Adipose tissue (tissue), 3 donors: ENCODE results near the gene HES6. TPM values are rescaled to one million over a fixed set of nuclear protein-coding genes. Genes with fewer than 3 reads are reported as not detected.

ENCODE experiments used
- H3K27ac ChIP-seq: one replicate; pipeline ENCODE4 v1.5.1; 2013; ENCODE audit warnings: low read depth, low read length
- WGBS, 3 donors: extraction: QIAGEN DNeasy Blood & Tissue Kit; methylation state at CpG; one replicate each; pipeline ENCODE4 v1.1.7; 2013; 5-methylcytosine and 5-hydroxymethylcytosine counted together
- polyA plus RNA-seq, 3 donors: library from polyadenylated mRNA; stranded (reverse); fragments of 200-250 nt; gene quantifications; one replicate each; pipeline ENCODE4 v1.2.3, GENCODE V29; 2013
- donor health status: healthy with polysubstance abuse.
- donor health status: Bipolar disorder and iron deficiency.
- donor health status: healthy.

HES6 gene
- polyA plus RNA-seq, 3 donors, result 2.9 to 24.4 (median 3.5) TPM

- WGBS, 3 donors, result 12 to 22% (median 14%) methylated on average over 45 to 71 of the region's 71 CpGs
- H3K27ac ChIP-seq, result no peak overlapping the region
These were observed 1.2 kb upstream of the HES6 start for GRCh38 chr2:238240757-238241711.

DNA sequence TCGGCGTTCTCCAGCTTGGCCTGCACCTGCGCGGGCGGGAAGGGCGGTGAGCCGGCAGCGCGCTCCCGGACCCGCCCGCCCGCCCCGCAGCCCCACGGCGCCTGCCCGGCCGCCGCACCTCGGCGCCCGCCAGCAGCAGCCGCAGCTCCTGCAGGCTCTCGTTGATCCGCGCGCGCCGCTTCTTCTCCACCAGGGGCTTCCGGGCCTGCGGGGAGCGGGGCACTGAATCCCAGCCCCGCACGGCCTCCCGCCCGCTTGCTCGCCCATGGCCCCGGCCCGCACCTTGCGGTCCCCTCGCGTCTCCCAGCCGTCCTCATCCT lies 335 bp downstream of the HES6 start:
- H3K27ac ChIP-seq, result no peak overlapping the region
- 0 to 1% (median 1%) methylated on average over 28 to 43 of the region's 43 CpGs for WGBS, 3 donors

DNA sequence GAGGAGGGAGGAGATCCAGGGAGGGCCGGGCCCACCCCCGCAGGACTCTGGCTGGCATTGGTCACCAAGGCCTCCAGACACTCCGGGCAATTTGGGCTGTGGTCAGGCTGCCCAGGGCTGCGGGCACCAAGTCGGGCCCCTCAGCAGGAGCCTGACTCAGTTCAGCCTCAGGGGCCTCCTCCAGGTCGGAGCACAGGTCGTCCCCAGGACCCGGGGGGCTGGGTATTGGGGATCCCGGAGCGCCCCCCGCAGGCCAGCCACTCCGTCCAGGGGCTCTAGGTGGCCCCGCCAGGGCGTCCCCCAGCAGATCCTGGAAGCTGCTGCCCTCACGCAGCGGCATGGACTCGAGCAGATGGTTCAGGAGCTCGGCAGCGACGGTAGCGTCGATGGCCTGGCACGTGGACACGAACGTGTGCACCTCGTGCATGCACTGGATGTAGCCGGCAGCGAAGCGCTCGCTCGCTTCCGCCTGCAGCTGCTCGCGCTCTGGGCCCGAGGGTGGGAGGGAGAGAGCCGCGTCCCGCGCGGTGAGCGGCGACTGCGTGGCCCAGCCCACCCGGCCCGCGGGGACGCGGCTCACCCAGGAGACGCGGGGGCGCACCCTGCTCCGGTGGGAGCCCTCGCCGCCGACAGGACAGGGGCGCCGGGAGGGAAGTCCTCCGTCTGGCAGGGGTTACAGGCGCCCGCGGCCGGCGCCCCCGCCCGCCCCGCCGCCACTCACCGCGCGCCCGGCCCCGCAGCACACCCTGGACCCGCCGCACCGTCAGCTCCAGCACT lies 884 bp downstream of the HES6 start:
- no peak overlapping the region for H3K27ac ChIP-seq
- WGBS, 3 donors, result 21 to 34% (median 31%) methylated on average over 33 to 75 of the region's 75 CpGs

- WGBS, 3 donors, result 83 to 90% (median 85%) methylated on average over 5 of the region's 5 CpGs
These were observed 1.5 kb downstream of the HES6 start for GRCh38 chr2:238238311-238238765.

GRCh38 chr2:238237431-238238135 lies 2.3 kb downstream of the HES6 start:
- no peak overlapping the region for H3K27ac ChIP-seq
- WGBS, 3 donors, result 77 to 87% (median 83%) methylated on average over 11 of the region's 11 CpGs

More at GRCh38 chr2:238238311-238238765, 1.5 kb downstream of the HES6 start:
- no peak overlapping the region for H3K27ac ChIP-seq

GRCh38 chr2:238236571-238236970 lies 3.3 kb downstream of the HES6 start:
- WGBS, 3 donors, result 71 to 91% (median 81%) methylated on average over 4 of the region's 4 CpGs
- H3K27ac ChIP-seq, result no peak overlapping the region

DNA sequence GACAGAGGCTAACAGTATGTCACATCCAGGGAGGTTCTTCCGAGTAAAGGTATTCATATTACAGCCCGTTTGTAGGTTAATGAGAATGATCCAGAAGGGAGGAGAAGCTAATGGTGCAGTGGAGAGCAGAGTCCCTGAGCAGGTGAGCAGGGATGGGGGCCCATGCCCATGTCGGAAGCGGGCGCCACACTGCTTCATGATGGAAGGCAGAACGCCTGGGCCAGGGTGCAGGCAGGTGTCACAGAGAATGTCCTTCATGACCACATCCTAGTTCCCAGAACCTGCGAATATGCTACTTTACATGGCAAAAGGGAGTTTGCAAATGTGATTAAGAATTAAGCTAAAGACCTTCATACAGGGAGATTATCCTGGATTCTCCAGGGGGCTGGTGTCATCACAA lies 4.0 kb downstream of the HES6 start:
- H3K27ac ChIP-seq, result no peak overlapping the region
- WGBS, 3 donors, result 90 to 93% (median 92%) methylated on average over 7 of the region's 7 CpGs

GRCh38 chr2:238235331-238235732 lies 4.5 kb downstream of the HES6 start:
- whole genome bisulfite sequencing, 3 donors, result 72 to 79% (median 75%) methylated on average over 11 of the region's 11 CpGs
- H3K27ac ChIP-seq, result no peak overlapping the region

DNA sequence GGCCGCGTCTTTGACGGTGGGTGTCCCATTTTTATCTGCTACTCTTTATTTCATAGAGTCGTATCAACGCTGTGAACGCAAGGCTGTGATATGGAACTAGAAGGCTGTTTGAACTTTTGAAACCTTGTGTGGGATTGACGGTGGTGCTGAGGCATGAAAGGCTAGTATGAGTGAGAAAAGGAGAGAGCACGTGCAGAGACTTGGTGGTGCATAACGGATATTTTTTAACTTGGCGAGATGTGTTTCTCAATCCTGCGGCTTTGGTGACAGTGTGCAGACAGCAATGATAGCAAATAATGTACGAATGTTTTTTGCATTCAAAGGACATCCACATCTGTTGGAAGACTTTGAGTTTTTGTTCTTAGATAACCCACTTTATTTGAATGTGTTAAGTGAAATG lies 6.2 kb downstream of the HES6 start:
- WGBS, 3 donors, result 83 to 87% (median 86%) methylated on average over 12 of the region's 12 CpGs

GRCh38 chr2:238231809-238232208 lies 8.0 kb downstream of the HES6 start:
- WGBS, 3 donors, result 54 to 64% (median 55%) methylated on average over 21 of the region's 21 CpGs
- no peak overlapping the region for H3K27ac ChIP-seq

More for the DNA sequence above, 6.2 kb downstream of the HES6 start:
- no peak overlapping the region for H3K27ac ChIP-seq

DNA sequence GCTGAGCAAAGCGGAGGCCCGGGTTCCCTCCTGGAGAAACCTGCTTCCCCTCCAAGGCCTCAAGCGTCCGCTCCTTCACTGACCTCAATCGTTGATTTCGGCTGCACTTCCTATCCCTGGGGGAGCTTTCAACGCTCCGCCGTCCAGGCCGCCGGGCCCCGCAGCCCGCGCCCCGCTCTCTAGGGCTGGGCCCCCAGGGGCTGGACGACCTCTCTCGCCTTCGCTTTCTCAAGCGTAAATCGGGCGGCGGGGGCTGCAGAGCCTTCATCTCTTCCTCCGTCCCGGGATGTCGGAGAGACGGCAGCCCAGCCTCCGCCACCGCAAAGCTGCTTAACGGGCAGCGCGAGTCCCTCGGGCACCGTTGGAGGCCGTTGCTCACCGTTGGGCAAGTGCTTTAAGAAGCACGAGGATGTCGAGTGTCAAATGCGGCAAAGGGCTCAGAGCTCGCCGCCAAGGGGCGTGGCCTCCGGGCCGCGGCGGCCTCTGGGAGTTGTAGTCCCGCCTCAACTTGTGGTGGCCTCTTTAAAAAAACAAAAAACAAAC lies 8.5 kb downstream of the HES6 start:
- 1 to 11% (median 2%) methylated on average over 42 to 46 of the region's 46 CpGs for WGBS, 3 donors
- no peak overlapping the region for H3K27ac ChIP-seq

GRCh38 chr2:238230699-238231098 lies 9.1 kb downstream of the HES6 start:
- WGBS, 3 donors, result 47 to 84% (median 77%) methylated on average over 5 of the region's 5 CpGs
- H3K27ac ChIP-seq, result no peak overlapping the region

DNA sequence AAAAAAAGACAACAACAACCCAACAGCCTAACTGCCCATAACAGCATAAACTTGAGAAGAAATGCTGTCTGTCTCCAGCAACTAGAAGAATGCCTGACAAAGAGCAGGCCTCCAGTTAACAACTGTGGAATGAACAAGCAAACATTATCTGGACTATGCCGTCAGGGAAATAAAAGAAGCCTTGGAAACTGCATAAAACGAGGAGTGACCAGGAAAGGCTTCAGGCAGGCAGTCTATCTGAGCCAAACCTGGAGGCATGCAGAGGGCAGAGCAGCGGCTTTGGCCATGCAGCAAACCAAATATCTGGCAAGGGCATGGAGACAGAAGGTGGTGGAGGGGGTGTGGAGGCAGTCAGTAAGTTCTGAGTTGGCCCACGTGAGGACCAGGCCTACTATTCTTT lies 11.1 kb downstream of the HES6 start:
- WGBS, 3 donors, result 47 to 75% (median 71%) methylated on average over 4 of the region's 4 CpGs
- no peak overlapping the region for H3K27ac ChIP-seq

DNA sequence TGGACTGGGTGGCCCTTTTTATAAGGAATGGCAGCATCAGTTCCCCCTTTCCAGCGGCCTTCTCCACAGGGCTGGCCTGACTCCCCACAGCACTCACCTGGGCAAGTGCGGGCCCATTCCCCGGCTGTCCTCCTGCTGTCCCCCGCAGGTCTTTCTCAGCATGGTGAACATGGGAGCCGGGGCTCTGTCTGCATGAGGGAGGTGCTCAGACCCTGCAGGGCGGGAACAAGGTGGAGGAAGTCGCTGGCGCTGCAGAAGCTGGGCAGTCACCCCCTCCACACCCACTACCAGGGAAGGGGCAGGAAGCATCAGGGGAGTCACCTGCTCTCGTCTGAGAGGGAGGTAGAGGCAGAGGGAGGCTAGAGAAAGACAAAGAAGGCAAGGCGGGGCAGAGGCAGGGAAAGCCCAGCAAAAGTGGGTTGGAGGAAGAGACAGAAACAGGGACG lies 12.2 kb downstream of the HES6 start:
- no peak overlapping the region for H3K27ac ChIP-seq
- 73 to 92% (median 90%) methylated on average over 11 of the region's 11 CpGs for WGBS, 3 donors

- 88 to 95% (median 91%) methylated on average over 8 of the region's 8 CpGs for WGBS, 3 donors
- no peak overlapping the region for H3K27ac ChIP-seq
These were observed 12.9 kb downstream of the HES6 start for GRCh38 chr2:238226698-238227586.

GRCh38 chr2:238225911-238226697 lies 13.7 kb downstream of the HES6 start:
- 76 to 82% (median 79%) methylated on average over 38 of the region's 38 CpGs for whole genome bisulfite sequencing, 3 donors
- no peak overlapping the region for H3K27ac ChIP-seq

DNA sequence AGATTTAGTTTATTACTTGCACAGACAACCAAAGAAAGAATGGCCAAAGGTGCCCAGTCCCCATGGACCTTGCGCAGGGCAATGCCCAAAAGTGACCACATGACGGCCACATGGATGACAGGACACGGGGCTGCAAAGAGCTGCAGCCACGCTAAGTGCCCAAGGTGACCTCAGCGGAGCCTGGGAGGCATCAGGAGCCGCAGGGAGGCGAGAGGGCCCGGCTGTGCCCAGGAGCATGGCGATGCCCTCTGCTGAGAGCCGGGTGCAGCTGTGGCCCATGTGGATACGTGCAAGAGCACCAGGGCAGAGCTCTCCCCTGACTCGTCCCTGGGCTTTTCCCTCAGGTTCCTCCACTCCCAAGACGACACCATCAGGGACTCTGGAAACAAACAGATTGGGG lies 14.7 kb downstream of the HES6 start:
- 88 to 95% (median 92%) methylated on average over 13 of the region's 13 CpGs for WGBS, 3 donors
- H3K27ac ChIP-seq, result no peak overlapping the region
